IPS DF 6.9 (cell line): ENCODE data around the gene MYOM1.

ENCODE experiments used
- DNase-seq: peaks from one replicate; pipeline ENCODE4 v3.0.0-alpha.2; 2013; ENCODE audit warnings: low read depth, low spot score
- H3K27ac ChIP-seq: one replicate; pipeline ENCODE4 v1.5.1; 2013; ENCODE audit warnings: low read length, control low read depth
- H3K27me3 ChIP-seq: 2 replicates; pipeline ENCODE4 v1.6.1; 2013; ENCODE audit warnings: mild to moderate bottlenecking, low read length; ENCODE audit not compliant: control insufficient read depth, insufficient read depth
- H3K36me3 ChIP-seq: 2 replicates; pipeline ENCODE4 v1.6.1; 2013; ENCODE audit warnings: low read length; ENCODE audit not compliant: control insufficient read depth, insufficient read depth
- H3K4me1 ChIP-seq: 2 replicates; pipeline ENCODE4 v1.6.1; 2013; ENCODE audit warnings: low read length; ENCODE audit not compliant: control insufficient read depth, insufficient read depth
- H3K4me3 ChIP-seq: 2 replicates; pipeline ENCODE4 v1.5.1; 2013; ENCODE audit warnings: mild to moderate bottlenecking, low read length
- H3K9me3 ChIP-seq: 2 replicates; pipeline ENCODE4 v1.6.1; 2013; ENCODE audit warnings: low read length, inconsistent platforms; ENCODE audit not compliant: control insufficient read depth, insufficient read depth
- WGBS: extraction: QIAGEN DNeasy Blood & Tissue Kit; methylation state at CpG from one replicate; pipeline ENCODE4 v1.1.7; 2013; ENCODE audit warnings: mixed read lengths, missing lambda C conversion rate; ENCODE audit not compliant: insufficient read length, insufficient coverage; 5-methylcytosine and 5-hydroxymethylcytosine counted together

The MYOM1 gene

DNA sequence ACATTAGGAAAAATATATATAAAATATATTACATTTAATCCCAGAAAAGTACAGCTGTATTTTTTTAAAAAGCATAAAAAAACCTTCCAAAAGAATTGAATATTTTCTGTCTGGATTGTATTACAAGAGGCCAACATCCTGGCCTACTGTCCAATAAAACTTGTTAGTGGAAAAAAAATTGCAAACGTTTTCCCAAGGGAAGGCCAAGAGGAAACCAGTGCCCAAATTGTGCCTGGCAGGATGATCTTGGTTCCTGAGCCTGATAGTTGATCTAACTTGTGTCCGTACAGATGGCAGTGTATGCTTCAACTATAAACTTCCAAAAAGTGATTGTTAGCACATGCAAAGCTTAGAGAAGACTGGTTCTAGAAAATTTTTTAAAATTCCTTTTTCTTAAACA lies 116.2 kb downstream of the MYOM1 start:
- WGBS: no CpG with 5 or more reads among the region's 2 CpGs
- H3K27ac ChIP-seq: no peak overlapping the region
- no peaks in the 10 kb centered on the region for H3K4me1 ChIP-seq
- no peaks in the 10 kb centered on the region for H3K36me3 ChIP-seq
- H3K4me3 ChIP-seq: no peak overlapping the region
- no peaks in the 10 kb centered on the region for H3K9me3 ChIP-seq
- H3K27me3 ChIP-seq: no peaks in the 10 kb centered on the region
- DNase-seq: no peak

DNA sequence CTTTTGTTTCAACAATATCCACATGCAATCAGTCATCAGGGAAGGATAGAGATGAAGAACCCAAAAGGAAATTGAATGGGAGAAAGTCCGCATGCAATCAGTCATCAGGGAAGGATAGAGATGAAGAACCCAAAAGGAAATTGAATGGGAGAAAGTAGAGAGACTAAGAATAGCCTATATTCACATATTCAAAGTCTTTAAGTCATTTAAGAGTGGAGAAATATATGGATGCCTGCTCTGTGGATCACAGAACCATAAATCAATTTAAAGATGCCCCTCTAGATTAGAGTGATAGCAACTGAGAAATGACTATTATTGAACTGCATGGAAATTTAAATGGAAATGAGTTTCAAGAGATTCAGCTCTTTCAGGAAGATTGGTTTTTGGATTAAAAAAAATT lies 116.8 kb downstream of the MYOM1 start:
- no peaks in the 10 kb centered on the region for H3K36me3 ChIP-seq
- no CpG with 5 or more reads among the region's 1 CpG for WGBS
- H3K27me3 ChIP-seq: no peaks in the 10 kb centered on the region
- H3K27ac ChIP-seq: no peak overlapping the region
- H3K9me3 ChIP-seq: no peaks in the 10 kb centered on the region
- no peak for DNase-seq
- no peak overlapping the region for H3K4me3 ChIP-seq
- no peaks in the 10 kb centered on the region for H3K4me1 ChIP-seq

DNA sequence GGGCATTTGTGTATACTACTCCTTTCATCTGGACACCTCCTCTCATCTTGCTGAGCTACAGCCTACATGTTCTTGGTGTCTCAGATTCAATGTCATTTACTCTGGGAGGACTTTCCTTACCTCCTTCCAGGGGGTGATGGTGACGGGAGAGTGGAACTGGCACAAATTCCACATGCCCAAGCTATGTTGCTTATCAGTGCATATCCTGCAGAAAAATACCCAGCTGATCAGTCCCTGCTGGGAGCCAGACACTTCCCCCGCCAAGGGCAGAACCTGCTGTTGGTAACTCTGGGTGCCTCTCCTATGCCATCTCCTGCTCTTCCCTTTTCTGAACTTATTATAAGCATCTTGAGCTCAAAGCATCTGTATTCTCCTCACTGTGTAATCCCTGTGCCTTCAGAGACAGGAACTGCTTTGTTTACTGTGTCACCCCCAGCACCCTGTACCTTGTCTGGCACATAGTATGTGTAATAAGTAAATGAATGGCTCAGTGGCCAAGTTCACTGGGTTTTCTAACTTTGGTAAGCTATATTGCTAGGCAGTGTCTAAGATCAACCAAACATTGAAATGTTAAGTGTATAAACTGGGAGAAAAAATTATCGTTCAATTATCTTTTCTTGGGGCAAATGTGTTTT lies 119.2 kb downstream of the MYOM1 start:
- Histone ChIP-seq H3K9me3 (no peaks in the 10 kb centered on the region), H3K27ac (no peak overlapping the region), H3K4me1 (no peaks in the 10 kb centered on the region), H3K4me3 (no peak overlapping the region), H3K36me3 (no peaks in the 10 kb centered on the region), H3K27me3 (no peaks in the 10 kb centered on the region)
- WGBS: no CpG with 5 or more reads among the region's 3 CpGs
- no peak for DNase-seq

DNA sequence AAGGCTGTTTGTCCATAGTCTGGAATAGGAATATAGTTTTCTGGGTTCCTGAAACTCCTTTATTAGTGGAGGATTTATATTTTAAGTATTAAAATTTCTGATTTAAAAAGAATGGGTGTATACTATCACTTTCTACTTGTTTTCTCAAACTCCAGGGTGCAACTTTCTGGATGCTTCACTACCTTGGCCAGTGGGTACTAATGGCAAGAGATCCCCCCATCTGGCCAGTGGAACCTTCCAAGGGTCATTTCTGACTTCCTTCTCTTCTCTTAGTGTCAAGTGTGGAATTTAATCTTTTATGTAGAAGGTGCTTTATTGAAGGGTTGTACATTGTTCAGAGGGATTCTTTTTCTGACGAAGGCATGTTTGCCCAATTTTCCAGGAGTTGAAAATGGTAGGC lies 120.4 kb downstream of the MYOM1 start:
- H3K36me3 ChIP-seq: no peaks in the 10 kb centered on the region
- no peak overlapping the region for H3K27ac ChIP-seq
- DNase-seq: no peak
- no peaks in the 10 kb centered on the region for H3K27me3 ChIP-seq
- no CpG with 5 or more reads among the region's 1 CpG for WGBS
- H3K9me3 ChIP-seq: no peaks in the 10 kb centered on the region
- no peak overlapping the region for H3K4me3 ChIP-seq
- no peaks in the 10 kb centered on the region for H3K4me1 ChIP-seq

DNA sequence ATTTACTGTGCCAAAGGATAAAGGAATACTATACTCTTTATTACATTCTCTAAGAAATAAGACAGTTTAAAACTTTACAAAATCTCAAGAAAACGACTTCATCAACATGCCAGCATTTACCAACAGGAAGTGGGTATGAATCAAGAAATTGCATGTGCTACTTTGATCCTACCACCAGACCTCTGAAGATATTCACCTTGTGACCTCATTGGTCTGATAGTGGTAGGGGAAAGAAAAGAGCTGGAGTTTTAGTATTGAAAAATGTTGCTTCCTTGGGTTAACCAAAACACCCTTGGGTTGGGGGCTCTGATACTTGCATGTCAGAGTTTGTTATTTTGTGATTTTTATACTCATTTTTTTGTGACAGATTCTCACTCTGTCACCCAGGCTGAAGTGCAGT lies 122.7 kb downstream of the MYOM1 start:
- Histone ChIP-seq H3K4me1 (peaks cover 2% of the 10 kb centered on the region; the same call in 1 of the 2 replicates), H3K36me3 (no peaks in the 10 kb centered on the region), H3K27ac (no peak overlapping the region), H3K4me3 (no peak overlapping the region), H3K9me3 (no peaks in the 10 kb centered on the region), H3K27me3 (no peaks in the 10 kb centered on the region)
- no peak for DNase-seq
- WGBS: no CpG with 5 or more reads among the region's 1 CpG

DNA sequence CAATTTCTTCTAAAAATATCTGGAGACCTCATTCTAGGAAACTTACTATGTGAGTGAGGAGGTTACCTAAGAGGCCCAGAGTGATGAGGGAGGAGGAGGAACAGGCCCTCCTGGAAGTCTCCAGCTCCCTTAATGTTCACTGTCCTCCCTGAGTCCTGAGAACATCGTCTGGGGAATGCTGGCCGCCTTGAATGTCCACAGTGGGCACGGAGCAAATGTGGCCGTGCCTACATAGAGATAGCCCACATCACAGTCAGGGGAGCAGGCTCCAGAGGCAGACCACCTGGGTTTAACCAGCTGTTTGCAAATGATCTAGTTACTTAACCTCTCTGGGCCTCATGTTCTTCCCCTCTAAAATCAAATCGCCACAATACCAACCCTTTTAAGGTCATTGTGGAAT lies 123.8 kb downstream of the MYOM1 start:
- no peak overlapping the region for H3K27ac ChIP-seq
- H3K27me3 ChIP-seq: no peaks in the 10 kb centered on the region
- no peak overlapping the region for H3K4me3 ChIP-seq
- no peaks in the 10 kb centered on the region for H3K36me3 ChIP-seq
- no peaks in the 10 kb centered on the region for H3K9me3 ChIP-seq
- no CpG with 5 or more reads among the region's 5 CpGs for WGBS
- peaks cover 2% of the 10 kb centered on the region; the same call in 1 of the 2 replicates for H3K4me1 ChIP-seq
- no peak for DNase-seq

DNA sequence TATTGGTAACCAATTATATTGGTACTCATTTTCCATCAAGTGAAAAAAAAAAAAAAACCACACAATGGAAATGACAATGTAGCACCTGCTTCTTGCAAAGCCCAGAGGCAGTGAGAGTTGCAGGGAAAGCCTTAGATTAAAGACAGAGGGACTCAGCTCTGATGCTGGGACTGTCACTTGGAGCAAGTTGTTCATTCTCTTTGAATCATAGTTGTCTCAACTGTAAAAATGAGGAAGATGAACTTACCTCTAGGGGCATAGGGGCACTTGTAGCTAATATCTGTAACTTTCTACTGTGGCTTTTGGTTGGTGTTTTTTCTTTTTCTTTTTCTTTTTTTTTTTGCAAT lies 125.5 kb downstream of the MYOM1 start:
- Histone ChIP-seq H3K9me3 (no peaks in the 10 kb centered on the region), H3K27me3 (no peaks in the 10 kb centered on the region), H3K4me3 (no peak overlapping the region), H3K36me3 (no peaks in the 10 kb centered on the region), H3K27ac (no peak overlapping the region), H3K4me1 (peaks cover 2% of the 10 kb centered on the region; the same call in 1 of the 2 replicates)
- DNase-seq: no peak

DNA sequence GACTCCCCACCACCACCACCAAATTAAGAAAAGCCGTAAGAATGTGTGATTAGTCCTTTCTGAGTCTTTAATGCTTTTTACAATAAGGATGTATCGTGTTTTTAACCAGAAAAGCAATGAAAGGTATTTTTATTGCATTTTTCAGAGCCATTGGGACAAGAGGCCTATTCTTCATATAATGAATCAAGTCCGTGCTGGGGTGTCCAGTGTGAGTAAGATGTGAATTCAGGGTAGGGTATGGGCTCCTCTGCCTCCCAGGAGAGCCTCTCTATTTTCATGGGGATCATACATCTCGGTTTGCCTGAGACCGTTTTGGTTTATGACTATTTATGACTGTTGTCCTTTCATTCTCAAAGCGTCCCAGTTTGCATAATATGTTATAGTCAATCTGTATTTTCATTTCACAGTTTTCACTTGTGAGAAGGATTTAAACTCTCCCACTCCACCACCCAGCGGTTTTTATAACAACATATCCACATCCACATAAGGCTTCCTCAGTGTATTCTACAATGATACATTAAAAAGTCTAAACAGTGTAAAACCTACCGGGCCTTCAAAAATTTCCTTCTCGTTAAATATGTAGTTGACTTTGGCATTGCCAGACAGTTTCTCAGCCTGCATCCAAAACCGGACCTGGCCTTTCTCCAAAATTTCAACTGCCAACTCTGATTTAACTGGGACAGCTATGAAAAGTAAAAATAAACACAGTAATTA lies 126.0 kb downstream of the MYOM1 start:
- Histone ChIP-seq H3K4me3 (no peak overlapping the region), H3K36me3 (no peaks in the 10 kb centered on the region), H3K9me3 (no peaks in the 10 kb centered on the region), H3K27me3 (no peaks in the 10 kb centered on the region), H3K27ac (no peak overlapping the region), H3K4me1 (peaks cover 2% of the 10 kb centered on the region; the same call in 1 of the 2 replicates)
- DNase-seq: no peak
- WGBS: no CpG with 5 or more reads among the region's 10 CpGs

DNA sequence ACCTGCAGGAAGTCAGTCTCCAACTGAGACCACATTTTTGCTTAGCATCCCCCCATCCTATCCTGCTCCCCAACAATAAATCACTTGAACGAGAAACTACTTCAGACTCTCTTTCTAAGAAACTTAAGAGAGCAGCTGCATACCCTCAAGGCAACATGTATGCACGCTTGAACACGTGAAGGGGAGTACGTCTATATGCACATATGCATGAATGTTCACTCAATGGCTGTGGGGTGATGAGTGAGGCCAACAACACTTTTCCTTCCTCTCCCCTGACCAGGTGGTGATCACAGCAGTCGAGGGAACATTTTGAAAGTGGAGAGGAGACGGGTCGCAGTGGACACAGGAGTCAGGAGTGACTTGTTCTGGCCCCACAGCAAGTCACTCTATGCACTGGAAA lies 127.0 kb downstream of the MYOM1 start:
- peaks cover 2% of the 10 kb centered on the region; the same call in 1 of the 2 replicates for H3K4me1 ChIP-seq
- no peak overlapping the region for H3K4me3 ChIP-seq
- H3K36me3 ChIP-seq: no peaks in the 10 kb centered on the region
- no peak overlapping the region for H3K27ac ChIP-seq
- no peak for DNase-seq
- WGBS: no CpG with 5 or more reads among the region's 7 CpGs
- no peaks in the 10 kb centered on the region for H3K9me3 ChIP-seq
- H3K27me3 ChIP-seq: no peaks in the 10 kb centered on the region

DNA sequence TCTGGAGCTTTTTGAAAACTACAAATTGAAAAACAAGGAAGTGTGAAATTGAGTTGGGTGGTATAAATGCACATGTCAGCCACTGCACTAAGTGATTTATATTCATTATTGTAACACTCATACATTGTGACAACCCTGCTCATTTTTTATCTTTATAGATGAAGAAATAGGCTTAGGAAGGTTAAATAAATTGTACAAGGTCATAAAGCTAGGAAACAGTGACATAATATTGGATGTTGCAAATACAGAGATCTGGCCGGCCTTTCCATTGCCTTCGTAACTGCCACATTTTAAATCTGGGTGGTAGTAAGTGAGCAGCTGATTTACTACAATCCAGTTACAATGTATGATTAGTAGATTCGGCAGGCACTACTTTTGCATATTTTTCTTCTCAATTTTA lies 130.2 kb downstream of the MYOM1 start:
- WGBS: no CpG with 5 or more reads among the region's 3 CpGs
- Histone ChIP-seq H3K4me1 (peaks cover 2% of the 10 kb centered on the region; the same call in 1 of the 2 replicates), H3K9me3 (no peaks in the 10 kb centered on the region), H3K27me3 (no peaks in the 10 kb centered on the region), H3K27ac (no peak overlapping the region), H3K36me3 (no peaks in the 10 kb centered on the region), H3K4me3 (no peak overlapping the region)
- DNase-seq: no peak

DNA sequence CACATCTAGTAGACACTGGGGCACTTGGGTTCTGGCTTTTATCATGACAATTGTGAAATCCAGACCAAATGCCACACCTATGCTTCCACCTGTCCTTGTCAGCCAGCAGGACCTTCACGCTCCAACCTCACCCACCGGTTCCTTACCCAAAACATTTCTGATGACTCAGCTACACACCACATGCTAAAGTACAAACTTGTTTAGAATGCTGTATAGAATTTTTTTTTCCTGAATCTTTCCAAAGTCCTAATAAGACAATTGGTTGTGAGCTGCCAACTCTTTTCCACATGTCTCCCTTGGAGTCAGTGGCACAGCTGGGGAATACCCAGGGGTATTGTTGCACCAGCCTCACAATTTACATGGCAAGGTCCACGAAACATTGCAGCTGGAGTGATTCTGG lies 131.3 kb downstream of the MYOM1 start:
- no peaks in the 10 kb centered on the region for H3K36me3 ChIP-seq
- no peak for DNase-seq
- no CpG with 5 or more reads among the region's 3 CpGs for WGBS
- H3K9me3 ChIP-seq: no peaks in the 10 kb centered on the region
- H3K4me1 ChIP-seq: peaks cover 2% of the 10 kb centered on the region; the same call in 1 of the 2 replicates
- no peak overlapping the region for H3K27ac ChIP-seq
- no peaks in the 10 kb centered on the region for H3K27me3 ChIP-seq
- H3K4me3 ChIP-seq: no peak overlapping the region
